K562 (cell line): Measurements from ENCODE around the gene WTAP.

Experiments
- C11orf30 ChIP-seq: fragments of 450-650 bp; IDR thresholded peaks from 2 replicates; pipeline ENCODE4 v1.6.1; 2016; ENCODE audit warnings: low read depth, mild to moderate bottlenecking
- EZH2 ChIP-seq: IDR thresholded peaks from 2 replicates; pipeline ENCODE4 v1.6.1; 2012; ENCODE audit warnings: low read depth, mild to moderate bottlenecking, inconsistent platforms, low read length, borderline replicate concordance
- GATA2 ChIP-seq: sonication (generic); formaldehyde crosslinking; IDR thresholded peaks from 2 replicates; pipeline ENCODE4 v1.4.0; 2020; ENCODE audit warnings: mild to moderate bottlenecking, missing genetic modification reagents
- KAT7 ChIP-seq: sonication (generic); formaldehyde crosslinking; IDR thresholded peaks from 2 replicates; pipeline ENCODE4 v1.8.0; 2022; ENCODE audit warnings: missing genetic modification reagents, mild to moderate bottlenecking, borderline replicate concordance
- MTF1 ChIP-seq: fragments of 250-450 bp; sonication (Bioruptor Pico); IDR thresholded peaks from 2 replicates; pipeline ENCODE4 v1.9.0; 2021; ENCODE audit warnings: moderate library complexity, mild to moderate bottlenecking, inconsistent platforms, borderline replicate concordance
- NONO ChIP-seq, 2 experiments: fragments of 200-400 bp in 1 of 2; fragments of 450-650 bp in 1 of 2; formaldehyde crosslinking in 1 of 2; IDR thresholded peaks; 2 replicates each; pipeline ENCODE4 v1.6.1; 2017; ENCODE audit warnings: low read depth in 2 of 2, mild to moderate bottlenecking in 2 of 2, moderate library complexity in 2 of 2, low read length in 1 of 2
- POLR2A ChIP-seq: fragments of 450-650 bp; conservative IDR thresholded peaks from 2 replicates; pipeline ENCODE4 v1.6.1; 2016
- RFX5 ChIP-seq: IDR thresholded peaks from 2 replicates; pipeline ENCODE4 v1.6.1; 2011; ENCODE audit warnings: low read depth, mild to moderate bottlenecking, improper control_type of control experiment, low read length
- SPI1 ChIP-seq: IDR thresholded peaks from 2 replicates; pipeline ENCODE4 v1.6.1; 2011; ENCODE audit warnings: low read depth, low read length, control low read depth, borderline replicate concordance
- ZBTB8A ChIP-seq: fragments of 450-650 bp; IDR thresholded peaks from 2 replicates; pipeline ENCODE4 v1.6.1; 2018; ENCODE audit warnings: mild to moderate bottlenecking, moderate library complexity; ENCODE audit not compliant: partially characterized antibody
- ZNF507 ChIP-seq: conservative IDR thresholded peaks from 2 replicates; pipeline ENCODE4 v1.6.1; 2017; ENCODE audit warnings: missing genetic modification characterization, missing compliant biosample characterization
- TF ChIP-seq, protein P1 (sequence below): fragments of 450-650 bp; IDR thresholded peaks from one replicate; pipeline ENCODE4 v1.6.1; 2018; ENCODE audit warnings: mild to moderate bottlenecking, moderate library complexity; ENCODE audit not compliant: partially characterized antibody
- TF ChIP-seq, protein P2 (sequence below), 3 experiments: IDR thresholded peaks in 2 of 3; conservative IDR thresholded peaks in 1 of 3; 2 replicates each; pipeline ENCODE4 v1.5.1; 2011 to 2012; ENCODE audit warnings: low read length in 3 of 3, mild to moderate bottlenecking in 3 of 3, control low read depth in 2 of 3, improper control_type of control experiment in 1 of 3, inconsistent platforms in 1 of 3, low read depth in 1 of 3, mixed read lengths in 1 of 3, moderate library complexity in 1 of 3; ENCODE audit not compliant: insufficient read depth in 2 of 3
- TF ChIP-seq, protein P3 (sequence below): fragments of 450-650 bp; formaldehyde crosslinking; IDR thresholded peaks from 2 replicates; pipeline ENCODE4 v1.4.0; 2020; ENCODE audit warnings: mild to moderate bottlenecking, moderate library complexity

- TF ChIP-seq, protein P1, sequence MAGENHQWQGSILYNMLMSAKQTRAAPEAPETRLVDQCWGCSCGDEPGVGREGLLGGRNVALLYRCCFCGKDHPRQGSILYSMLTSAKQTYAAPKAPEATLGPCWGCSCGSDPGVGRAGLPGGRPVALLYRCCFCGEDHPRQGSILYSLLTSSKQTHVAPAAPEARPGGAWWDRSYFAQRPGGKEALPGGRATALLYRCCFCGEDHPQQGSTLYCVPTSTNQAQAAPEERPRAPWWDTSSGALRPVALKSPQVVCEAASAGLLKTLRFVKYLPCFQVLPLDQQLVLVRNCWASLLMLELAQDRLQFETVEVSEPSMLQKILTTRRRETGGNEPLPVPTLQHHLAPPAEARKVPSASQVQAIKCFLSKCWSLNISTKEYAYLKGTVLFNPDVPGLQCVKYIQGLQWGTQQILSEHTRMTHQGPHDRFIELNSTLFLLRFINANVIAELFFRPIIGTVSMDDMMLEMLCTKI, result no peak
- TF ChIP-seq POLR2A, result no peak
- no peak for TF ChIP-seq EZH2
- TF ChIP-seq, protein P2, sequence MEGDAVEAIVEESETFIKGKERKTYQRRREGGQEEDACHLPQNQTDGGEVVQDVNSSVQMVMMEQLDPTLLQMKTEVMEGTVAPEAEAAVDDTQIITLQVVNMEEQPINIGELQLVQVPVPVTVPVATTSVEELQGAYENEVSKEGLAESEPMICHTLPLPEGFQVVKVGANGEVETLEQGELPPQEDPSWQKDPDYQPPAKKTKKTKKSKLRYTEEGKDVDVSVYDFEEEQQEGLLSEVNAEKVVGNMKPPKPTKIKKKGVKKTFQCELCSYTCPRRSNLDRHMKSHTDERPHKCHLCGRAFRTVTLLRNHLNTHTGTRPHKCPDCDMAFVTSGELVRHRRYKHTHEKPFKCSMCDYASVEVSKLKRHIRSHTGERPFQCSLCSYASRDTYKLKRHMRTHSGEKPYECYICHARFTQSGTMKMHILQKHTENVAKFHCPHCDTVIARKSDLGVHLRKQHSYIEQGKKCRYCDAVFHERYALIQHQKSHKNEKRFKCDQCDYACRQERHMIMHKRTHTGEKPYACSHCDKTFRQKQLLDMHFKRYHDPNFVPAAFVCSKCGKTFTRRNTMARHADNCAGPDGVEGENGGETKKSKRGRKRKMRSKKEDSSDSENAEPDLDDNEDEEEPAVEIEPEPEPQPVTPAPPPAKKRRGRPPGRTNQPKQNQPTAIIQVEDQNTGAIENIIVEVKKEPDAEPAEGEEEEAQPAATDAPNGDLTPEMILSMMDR (IDR thresholded peaks at IDR 0.05 in 2 of 3, conservative IDR thresholded peaks at IDR 0.05 in 1 of 3; ENCODE audit: insufficient read depth in 2 of 3, low read depth in 1 of 3, low read length in 3 of 3), result no peak
- TF ChIP-seq NONO (IDR thresholded peaks at IDR 0.05; ENCODE audit: low read depth in 2 of 2, low read length in 1 of 2), result no peak
- no peak for TF ChIP-seq SPI1
- TF ChIP-seq RFX5, result no peak
- no peak for TF ChIP-seq GATA2 (CRISPR knock-in tag)
- TF ChIP-seq MTF1, result no peak
- no peak for TF ChIP-seq ZNF507 (tag)
- no peak for TF ChIP-seq ZBTB8A
- no peak for TF ChIP-seq KAT7
- no peak for TF ChIP-seq C11orf30
- TF ChIP-seq, protein P3, sequence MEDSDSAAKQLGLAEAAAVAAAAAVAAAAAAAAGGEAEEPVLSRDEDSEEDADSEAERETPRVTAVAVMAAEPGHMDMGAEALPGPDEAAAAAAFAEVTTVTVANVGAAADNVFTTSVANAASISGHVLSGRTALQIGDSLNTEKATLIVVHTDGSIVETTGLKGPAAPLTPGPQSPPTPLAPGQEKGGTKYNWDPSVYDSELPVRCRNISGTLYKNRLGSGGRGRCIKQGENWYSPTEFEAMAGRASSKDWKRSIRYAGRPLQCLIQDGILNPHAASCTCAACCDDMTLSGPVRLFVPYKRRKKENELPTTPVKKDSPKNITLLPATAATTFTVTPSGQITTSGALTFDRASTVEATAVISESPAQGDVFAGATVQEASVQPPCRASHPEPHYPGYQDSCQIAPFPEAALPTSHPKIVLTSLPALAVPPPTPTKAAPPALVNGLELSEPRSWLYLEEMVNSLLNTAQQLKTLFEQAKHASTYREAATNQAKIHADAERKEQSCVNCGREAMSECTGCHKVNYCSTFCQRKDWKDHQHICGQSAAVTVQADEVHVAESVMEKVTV (CRISPR knock-in tag), result no peak
Observed at GRCh38 chr6:159695984-159696383, 31.3 kb upstream of the WTAP start.
